Spleen (tissue), 7 donors: ENCODE measurements around the gene SLC26A6.

Experiments used
- CTCF ChIP-seq, 11 experiments: fragments of 200-600 bp in 7 of 11; fragments of 450-650 bp in 4 of 11; sonication (generic) in 4 of 11; IDR thresholded peaks in 8 of 11; conservative IDR thresholded peaks in 3 of 11; 1 replicate in 7 of 11; 2 replicates in 4 of 11; pipeline versions ENCODE4 v1.4.0 to v1.8.0; 2016 to 2021; ENCODE audit warnings: antibody characterized with exemption in 11 of 11, inconsistent platforms in 4 of 11, mild to moderate bottlenecking in 1 of 11
- POLR2A ChIP-seq, 3 donors: fragments of 450-650 bp; IDR thresholded peaks; one replicate each; pipeline ENCODE4 v1.5.1; 2017; ENCODE audit warnings: antibody characterized with exemption in 3 of 3, mild to moderate bottlenecking in 1 of 3
- POLR2AphosphoS5 ChIP-seq, 3 donors: sonication (generic); formaldehyde crosslinking; IDR thresholded peaks; one replicate each; pipeline ENCODE4 v1.5.1; 2017; ENCODE audit warnings: antibody characterized with exemption in 3 of 3
- donor health status: DM: no; HTN: no; CAD: no; lungs with moderate emphysema.
- donor health status: DM: no; HTN: no; CAD: no.
- donor health status: DM: no; HTN: no; CAD: no.

GRCh38 chr3:48664929-48665328 lies 29.7 kb upstream of the SLC26A6 start:
- TF ChIP-seq POLR2AphosphoS5 (IDR thresholded peaks at IDR 0.05) (no peak), POLR2A (IDR thresholded peaks at IDR 0.05) (no peak), CTCF (IDR thresholded peaks at IDR 0.05 in 8 of 11, conservative IDR thresholded peaks at IDR 0.05 in 3 of 11) (no peak)
